Vagina (tissue), 2 donors: Measurements from ENCODE around the gene FGF21. TPM values are rescaled to one million over a fixed set of nuclear protein-coding genes. Genes with fewer than 3 reads are reported as not detected.

Experiments
- DNase-seq, 2 donors: peaks; one replicate each; pipeline ENCODE4 v3.0.0-alpha.2; 2017; ENCODE audit errors: extremely low spot score in 2 of 2
- H3K27ac ChIP-seq: fragments of 200-600 bp; sonication (generic); one replicate; pipeline ENCODE4 v1.5.1; 2019
- H3K27me3 ChIP-seq: fragments of 200-600 bp; sonication (generic); one replicate; pipeline ENCODE4 v1.5.1; 2019
- H3K36me3 ChIP-seq, 2 donors: fragments of 200-600 bp; sonication (generic); one replicate each; pipeline ENCODE4 v1.5.1; 2017 to 2019
- H3K4me1 ChIP-seq: fragments of 200-600 bp; sonication (generic); one replicate; pipeline ENCODE4 v1.5.1; 2019
- H3K4me3 ChIP-seq, 2 donors: fragments of 200-600 bp; sonication (generic); 1 replicate in 1 of 2; 2 replicates in 1 of 2; pipeline ENCODE4 v1.5.1; 2016 to 2019
- H3K9me3 ChIP-seq: fragments of 200-600 bp; sonication (generic); one replicate; pipeline ENCODE4 v1.5.1; 2019
- CTCF ChIP-seq, 3 experiments: fragments of 450-650 bp in 2 of 3; fragments of 200-600 bp in 1 of 3; sonication (generic) in 1 of 3; IDR thresholded peaks; one replicate each; pipeline ENCODE4 v1.5.1; 2017 to 2019; ENCODE audit warnings: antibody characterized with exemption in 3 of 3, mild to moderate bottlenecking in 2 of 3, moderate library complexity in 2 of 3
- POLR2A ChIP-seq, 2 donors: fragments of 450-650 bp; IDR thresholded peaks; one replicate each; pipeline ENCODE4 v1.6.1; 2017; ENCODE audit warnings: antibody characterized with exemption in 2 of 2, mild to moderate bottlenecking in 2 of 2, moderate library complexity in 2 of 2
- POLR2AphosphoS5 ChIP-seq, 2 donors: sonication (generic); formaldehyde crosslinking; IDR thresholded peaks; one replicate each; pipeline ENCODE4 v1.9.0; 2017; ENCODE audit warnings: antibody characterized with exemption in 2 of 2, mild to moderate bottlenecking in 2 of 2, low read depth in 1 of 2; ENCODE audit not compliant: insufficient read depth in 1 of 2
- intact Hi-C: fragments of 100-400 bp; cut with DNase I; formaldehyde crosslinking; loops from one replicate; pipeline ENCODE4 v1.15.1; 2023
- total RNA-seq: library from RNA; depleted of rRNA; stranded (reverse); fragments of >200 nt; gene quantifications from one replicate; pipeline ENCODE4 v1.2.3, GENCODE V29; 2016

The FGF21 gene
- total RNA-seq, 1 donor from 2014 or later = not detected

DNA sequence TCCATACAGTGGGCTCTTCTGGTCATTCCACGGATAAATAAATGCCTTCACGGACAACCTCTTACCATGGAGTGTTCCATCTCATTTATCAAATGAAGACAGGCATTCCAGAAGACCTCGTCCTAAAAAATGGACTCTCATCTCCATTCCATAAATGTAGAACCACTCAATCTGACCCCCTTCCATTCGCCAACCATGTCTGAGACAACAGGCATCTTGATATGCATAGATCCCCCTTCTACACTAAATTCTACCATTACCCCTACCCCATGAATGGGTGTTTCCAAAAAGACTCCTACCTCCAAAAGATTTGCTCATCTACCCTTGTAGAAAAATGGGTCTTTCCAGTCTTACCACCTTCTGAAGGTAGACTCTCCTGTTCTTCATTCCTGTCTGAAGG, 23.9 kb upstream of the FGF21 start:
- no peak for TF ChIP-seq POLR2AphosphoS5 (IDR thresholded peaks at IDR 0.05; ENCODE audit: insufficient read depth in 1 of 2, low read depth in 1 of 2)
- TF ChIP-seq POLR2A (IDR thresholded peaks at IDR 0.05) = no peak
- TF ChIP-seq CTCF (IDR thresholded peaks at IDR 0.05) = no peak
- Histone ChIP-seq H3K27ac (no peak overlapping the region), H3K4me3 (no peak overlapping the region), H3K27me3 (no peaks in the 10 kb centered on the region), H3K4me1 (peaks cover 5% of the 10 kb centered on the region), H3K9me3 (no peaks in the 10 kb centered on the region), H3K36me3 (no peaks in the 10 kb centered on the region)
- intact Hi-C loops = loop anchor here (10.0 kb wide), 1 partner anchor 57 kb away; the partner anchor contains the start of gene NTN5
- DNase-seq = no peak

- intact Hi-C loops = loop anchor here (10.0 kb wide), 1 partner anchor 60 kb away; the partner anchor contains the start of gene NTN5
- Histone ChIP-seq H3K27ac (no peak overlapping the region), H3K9me3 (no peaks in the 10 kb centered on the region), H3K36me3 (no peaks in the 10 kb centered on the region), H3K27me3 (no peaks in the 10 kb centered on the region), H3K4me1 (peaks cover 11% of the 10 kb centered on the region), H3K4me3 (no peak overlapping the region)
- DNase-seq = no peak
- TF ChIP-seq CTCF (IDR thresholded peaks at IDR 0.05) (no peak), POLR2AphosphoS5 (IDR thresholded peaks at IDR 0.05; ENCODE audit: insufficient read depth in 1 of 2, low read depth in 1 of 2) (no peak), POLR2A (IDR thresholded peaks at IDR 0.05) (no peak)
Observed at GRCh38 chr19:48734625-48735024, 20.7 kb upstream of the FGF21 start.

DNA sequence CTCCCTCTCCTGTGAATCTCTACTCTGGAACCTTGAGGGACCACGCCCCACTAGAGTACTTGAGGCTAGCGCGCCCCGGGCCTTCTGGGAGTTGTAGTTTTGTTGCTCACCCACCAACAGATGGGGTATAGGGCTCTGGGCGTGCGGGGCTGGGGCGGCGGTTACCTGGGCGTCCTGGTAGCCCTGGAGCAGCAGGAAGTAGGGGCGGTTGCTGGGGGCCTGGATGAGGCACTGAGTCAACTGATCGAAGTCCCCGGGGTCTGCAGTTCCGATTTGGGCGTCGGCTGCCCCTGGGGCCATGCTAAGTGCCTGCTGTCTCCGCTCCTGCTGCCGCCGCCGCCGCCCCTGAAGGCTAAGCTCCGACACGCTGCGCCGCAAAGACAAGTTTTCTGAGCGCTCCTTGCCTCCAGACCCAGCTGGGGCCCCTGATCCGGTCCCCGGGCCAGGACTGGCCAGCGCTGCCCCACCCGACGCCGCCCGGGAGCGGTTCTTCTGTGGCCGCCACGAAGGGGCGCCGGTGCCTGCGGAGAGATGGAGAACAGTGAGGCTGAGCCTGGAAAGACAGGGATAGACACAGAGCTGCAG, 20.2 kb upstream of the FGF21 start:
- Histone ChIP-seq H3K36me3 (no peaks in the 10 kb centered on the region), H3K27me3 (no peaks in the 10 kb centered on the region), H3K9me3 (no peaks in the 10 kb centered on the region), H3K4me3 (peak overlapping the region in 1 of 2 donors; percentile 33), H3K27ac (no peak overlapping the region), H3K4me1 (peaks cover 16% of the 10 kb centered on the region)
- no peak for DNase-seq
- intact Hi-C loops = loop anchor here (10.0 kb wide), 1 partner anchor 60 kb away; the partner anchor contains the start of gene NTN5
- TF ChIP-seq POLR2AphosphoS5 (IDR thresholded peaks at IDR 0.05; ENCODE audit: insufficient read depth in 1 of 2, low read depth in 1 of 2) (no peak), CTCF (IDR thresholded peaks at IDR 0.05) (no peak), POLR2A (IDR thresholded peaks at IDR 0.05) (no peak)

GRCh38 chr19:48737360-48737998, 17.8 kb upstream of the FGF21 start:
- intact Hi-C loops = loop anchor here (10.0 kb wide), 1 partner anchor 63 kb away; the partner anchor contains the start of gene NTN5
- no peak for TF ChIP-seq POLR2A (IDR thresholded peaks at IDR 0.05)
- no peak for TF ChIP-seq POLR2AphosphoS5 (IDR thresholded peaks at IDR 0.05; ENCODE audit: insufficient read depth in 1 of 2, low read depth in 1 of 2)
- no peak for TF ChIP-seq CTCF (IDR thresholded peaks at IDR 0.05)
- Histone ChIP-seq H3K4me1 (peaks cover 26% of the 10 kb centered on the region), H3K36me3 (no peaks in the 10 kb centered on the region), H3K27ac (no peak overlapping the region), H3K9me3 (no peaks in the 10 kb centered on the region), H3K27me3 (no peaks in the 10 kb centered on the region), H3K4me3 (no peak overlapping the region)
- no peak for DNase-seq
